SU-DHL-6 (cell line): ENCODE results near the gene TLE6.

Experiments
- H2AFZ ChIP-seq: fragments of 200-600 bp; sonication (generic); 2 replicates; pipeline ENCODE4 v1.6.1; 2014; ENCODE audit warnings: low read depth, mild to moderate bottlenecking, moderate library complexity, mixed read lengths, antibody characterized with exemption, low read length; ENCODE audit not compliant: severe bottlenecking
- H3F3A ChIP-seq: fragments of 200-600 bp; shearing (Covaris generic); 2 replicates; pipeline ENCODE4 v1.6.0; 2016; ENCODE audit warnings: antibody characterized with exemption, mild to moderate bottlenecking; ENCODE audit not compliant: insufficient read depth
- H3K27ac ChIP-seq: fragments of 200-600 bp; sonication (generic); 2 replicates; pipeline ENCODE4 v1.5.1; 2016; ENCODE audit warnings: low read depth, mild to moderate bottlenecking, low read length, moderate library complexity, mixed read lengths
- H3K27me3 ChIP-seq: fragments of 200-600 bp; sonication (generic), shearing (Covaris generic); 2 replicates; pipeline ENCODE4 v1.6.0; 2014; ENCODE audit warnings: mild to moderate bottlenecking, low read length
- H3K36me3 ChIP-seq: fragments of 200-600 bp; sonication (generic); 2 replicates; pipeline ENCODE4 v1.6.1; 2014; ENCODE audit warnings: mild to moderate bottlenecking, low read length, mixed read lengths
- H3K4me2 ChIP-seq: fragments of 300-600, 200-600 bp; shearing (Covaris generic), sonication (generic); 2 replicates; pipeline ENCODE4 v1.6.0; 2014; ENCODE audit warnings: low read length, low read depth, mild to moderate bottlenecking; ENCODE audit not compliant: poor library complexity, severe bottlenecking
- H3K4me3 ChIP-seq: fragments of 200-600 bp; sonication (generic); 2 replicates; pipeline ENCODE4 v1.5.1; 2014; ENCODE audit warnings: antibody characterized with exemption, low read length, mild to moderate bottlenecking, mixed read lengths; ENCODE audit not compliant: insufficient read depth, poor library complexity, severe bottlenecking
- H3K79me2 ChIP-seq: fragments of 200-600 bp; sonication (generic); 2 replicates; pipeline ENCODE4 v1.6.1; 2014; ENCODE audit warnings: mild to moderate bottlenecking, low read length, moderate library complexity; ENCODE audit not compliant: insufficient read depth
- H3K9ac ChIP-seq: fragments of 200-600 bp; sonication (generic); 2 replicates; pipeline ENCODE4 v1.7.0; 2014; ENCODE audit warnings: mild to moderate bottlenecking, low read length
- H3K9me2 ChIP-seq: fragments of 200-600 bp; sonication (generic); replicated peaks from 2 replicates; pipeline ENCODE4 v1.6.1; 2014; ENCODE audit warnings: low read length; ENCODE audit not compliant: insufficient read depth
- H3K9me3 ChIP-seq: fragments of 200-600 bp; sonication (generic); 2 replicates; pipeline ENCODE4 v1.6.1; 2014; ENCODE audit warnings: low read length, mixed read lengths; ENCODE audit not compliant: insufficient read depth
- H4K20me1 ChIP-seq: fragments of 200-600 bp; sonication (generic); 2 replicates; pipeline ENCODE4 v1.6.1; 2014; ENCODE audit warnings: low read depth, mild to moderate bottlenecking, antibody characterized with exemption, low read length, moderate library complexity, mixed read lengths
- EZH2phosphoT487 ChIP-seq: fragments of 200-600 bp; sonication (generic), shearing (Covaris generic); conservative IDR thresholded peaks from 2 replicates; pipeline ENCODE4 v1.6.1; 2018; ENCODE audit warnings: mild to moderate bottlenecking, antibody characterized with exemption, low read length, moderate library complexity, mixed read lengths
- TF ChIP-seq, protein P1 (sequence below): fragments of 200-600 bp; sonication (generic); IDR thresholded peaks from one replicate; pipeline ENCODE4 v1.5.1; 2017; ENCODE audit warnings: antibody characterized with exemption, mild to moderate bottlenecking, low read length, moderate library complexity; ENCODE audit not compliant: insufficient read depth, poor library complexity, severe bottlenecking

The TLE6 gene

DNA sequence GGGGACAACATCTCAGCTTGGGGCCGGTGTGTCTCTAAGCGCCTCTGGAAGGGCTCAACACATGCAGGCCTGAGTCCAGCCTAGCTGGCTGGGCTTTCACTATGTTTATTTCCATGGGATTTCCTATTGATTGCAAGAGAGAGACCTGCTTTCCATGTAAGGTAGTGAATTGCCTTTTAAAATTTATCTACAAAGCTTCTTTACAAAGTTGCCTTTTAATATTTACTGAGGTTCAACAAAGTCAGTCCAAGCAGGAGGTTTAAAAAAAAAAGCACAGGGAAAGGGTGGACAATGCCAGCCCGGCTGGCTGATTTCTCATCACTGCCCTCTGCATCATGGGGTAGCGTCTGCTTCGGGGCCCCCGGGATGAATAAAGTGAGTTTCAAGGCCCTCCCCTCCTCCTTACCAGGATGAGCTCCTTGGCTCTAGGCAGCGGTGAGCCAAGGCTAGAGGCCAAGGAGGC is 35.9 kb downstream of the TLE6 start:
- Histone ChIP-seq H3K4me2 (no peak overlapping the region), H4K20me1 (no peaks in the 10 kb centered on the region), H3K36me3 (no peaks in the 10 kb centered on the region), H3K4me3 (no peak overlapping the region), H3K9me3 (no peaks in the 10 kb centered on the region), H3K27me3 (no peaks in the 10 kb centered on the region), H3K79me2 (no peaks in the 10 kb centered on the region), H3K9ac (no peak overlapping the region), H2AFZ (no peak overlapping the region), H3F3A (no peaks in the 10 kb centered on the region), H3K9me2 (no peaks in the 10 kb centered on the region), H3K27ac (no peak overlapping the region)
- TF ChIP-seq EZH2phosphoT487: no peak
- TF ChIP-seq, protein P1, sequence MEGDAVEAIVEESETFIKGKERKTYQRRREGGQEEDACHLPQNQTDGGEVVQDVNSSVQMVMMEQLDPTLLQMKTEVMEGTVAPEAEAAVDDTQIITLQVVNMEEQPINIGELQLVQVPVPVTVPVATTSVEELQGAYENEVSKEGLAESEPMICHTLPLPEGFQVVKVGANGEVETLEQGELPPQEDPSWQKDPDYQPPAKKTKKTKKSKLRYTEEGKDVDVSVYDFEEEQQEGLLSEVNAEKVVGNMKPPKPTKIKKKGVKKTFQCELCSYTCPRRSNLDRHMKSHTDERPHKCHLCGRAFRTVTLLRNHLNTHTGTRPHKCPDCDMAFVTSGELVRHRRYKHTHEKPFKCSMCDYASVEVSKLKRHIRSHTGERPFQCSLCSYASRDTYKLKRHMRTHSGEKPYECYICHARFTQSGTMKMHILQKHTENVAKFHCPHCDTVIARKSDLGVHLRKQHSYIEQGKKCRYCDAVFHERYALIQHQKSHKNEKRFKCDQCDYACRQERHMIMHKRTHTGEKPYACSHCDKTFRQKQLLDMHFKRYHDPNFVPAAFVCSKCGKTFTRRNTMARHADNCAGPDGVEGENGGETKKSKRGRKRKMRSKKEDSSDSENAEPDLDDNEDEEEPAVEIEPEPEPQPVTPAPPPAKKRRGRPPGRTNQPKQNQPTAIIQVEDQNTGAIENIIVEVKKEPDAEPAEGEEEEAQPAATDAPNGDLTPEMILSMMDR: no peak

DNA sequence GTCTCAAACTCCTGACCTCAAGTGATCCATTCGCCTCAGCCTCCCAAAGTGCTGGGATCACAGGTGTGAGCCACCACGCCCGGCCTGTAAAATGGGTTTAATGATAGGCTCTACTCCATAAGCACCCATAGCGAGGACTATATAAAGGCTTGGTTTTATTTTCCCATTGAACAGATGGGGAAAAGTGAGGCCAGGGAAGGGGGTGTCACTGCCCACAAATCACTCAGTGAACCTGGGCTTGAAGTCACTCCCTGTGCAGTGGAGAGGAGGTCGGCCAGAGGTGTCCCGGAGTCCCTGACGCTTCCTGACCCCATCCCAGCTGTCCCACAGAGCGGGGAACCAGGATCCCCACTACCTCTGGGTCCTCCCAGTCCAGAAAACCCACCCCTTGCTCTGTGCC is 36.8 kb downstream of the TLE6 start:
- no peaks in the 10 kb centered on the region for H3F3A ChIP-seq
- H3K9ac ChIP-seq: no peak overlapping the region
- H2AFZ ChIP-seq: no peak overlapping the region
- no peaks in the 10 kb centered on the region for H3K27me3 ChIP-seq
- H3K4me2 ChIP-seq: no peak overlapping the region
- no peak overlapping the region for H3K4me3 ChIP-seq
- H3K79me2 ChIP-seq: no peaks in the 10 kb centered on the region
- H4K20me1 ChIP-seq: no peaks in the 10 kb centered on the region
- H3K9me2 ChIP-seq: no peaks in the 10 kb centered on the region
- no peaks in the 10 kb centered on the region for H3K36me3 ChIP-seq
- no peak overlapping the region for H3K27ac ChIP-seq
- TF ChIP-seq, protein P1: no peak
- TF ChIP-seq EZH2phosphoT487: no peak
- H3K9me3 ChIP-seq: no peaks in the 10 kb centered on the region

DNA sequence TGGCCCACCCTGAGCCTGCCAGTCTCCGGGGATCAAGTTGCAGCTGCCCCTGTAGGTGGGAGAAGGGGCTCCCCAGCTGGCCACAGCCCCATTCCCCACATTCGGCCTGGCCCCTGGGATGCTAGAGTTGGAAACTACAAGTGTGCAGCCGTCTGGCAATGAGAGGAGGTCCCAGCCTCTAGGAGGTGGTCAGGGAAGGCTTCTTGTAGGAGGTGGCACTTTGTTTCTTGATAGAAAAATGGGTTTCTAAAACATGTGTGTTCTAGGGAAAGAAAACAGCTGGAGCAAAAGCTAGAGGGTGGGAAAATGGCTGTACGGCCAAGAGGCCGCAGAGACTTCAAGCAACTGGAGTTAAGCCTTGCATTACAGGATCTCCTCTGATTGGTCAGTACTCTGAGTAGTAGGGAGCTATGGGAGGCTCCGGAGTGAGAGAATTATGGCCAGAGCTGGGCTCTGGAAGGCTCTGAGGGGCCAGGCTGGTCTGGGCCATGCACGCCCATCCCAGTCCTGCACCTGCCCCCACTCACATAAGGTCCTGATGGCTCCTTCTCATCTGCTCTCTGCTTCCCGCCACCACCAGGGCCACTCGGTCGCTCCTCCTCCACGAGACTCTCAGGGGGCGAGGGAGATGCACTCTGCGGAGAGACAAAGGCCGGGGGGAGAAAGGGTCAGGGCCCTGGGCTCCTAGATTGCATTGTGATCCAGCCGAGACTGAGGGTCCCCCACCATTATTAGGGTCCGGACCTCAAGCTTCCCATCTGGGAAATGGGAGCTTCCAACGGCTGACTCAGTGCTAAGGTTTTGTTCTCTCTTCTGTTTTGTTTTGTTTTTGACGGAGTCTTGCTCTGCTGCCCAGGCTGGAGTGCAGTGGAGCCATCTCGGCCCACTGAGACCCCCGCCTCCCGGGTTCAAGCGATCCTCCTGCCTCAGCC is 38.0 kb downstream of the TLE6 start:
- TF ChIP-seq, protein P1: no peak
- TF ChIP-seq EZH2phosphoT487: no peak
- no peaks in the 10 kb centered on the region for H3F3A ChIP-seq
- H3K9me2 ChIP-seq: no peaks in the 10 kb centered on the region
- no peaks in the 10 kb centered on the region for H3K79me2 ChIP-seq
- no peak overlapping the region for H3K9ac ChIP-seq
- no peak overlapping the region for H3K4me2 ChIP-seq
- H3K27me3 ChIP-seq: no peaks in the 10 kb centered on the region
- H2AFZ ChIP-seq: no peak overlapping the region
- no peaks in the 10 kb centered on the region for H4K20me1 ChIP-seq
- no peak overlapping the region for H3K4me3 ChIP-seq
- no peaks in the 10 kb centered on the region for H3K9me3 ChIP-seq
- H3K36me3 ChIP-seq: no peaks in the 10 kb centered on the region
- H3K27ac ChIP-seq: no peak overlapping the region
